Keratinocyte (primary cell): Measurements from ENCODE around the gene CD37. TPM values are rescaled to one million over a fixed set of nuclear protein-coding genes. Genes with fewer than 3 reads are reported as not detected.

Experiments used
- DNase-seq: peaks from one replicate; pipeline ENCODE4 v3.0.0-alpha.2; 2011; ENCODE audit warnings: low read depth, missing footprints, low spot score
- FAIRE-seq: peaks from 2 replicates; lab custom pipeline; 2011; peaks lifted over from hg19 to GRCh38; lab: Jason Lieb, UNC
- H2AFZ ChIP-seq: 2 replicates; pipeline ENCODE4 v1.6.0; 2012; ENCODE audit warnings: low read length, control low read depth, inconsistent platforms; ENCODE audit not compliant: control insufficient read depth
- H3K27ac ChIP-seq: 2 replicates; pipeline ENCODE4 v1.5.1; 2011; ENCODE audit warnings: low read length; ENCODE audit not compliant: control insufficient read depth, insufficient read depth
- H3K27me3 ChIP-seq: 3 replicates; pipeline ENCODE4 v1.6.0; 2011; ENCODE audit warnings: low read length; ENCODE audit not compliant: control insufficient read depth, insufficient read depth; ENCODE audit errors: extremely low read depth
- H3K36me3 ChIP-seq, 2 experiments: 2 replicates in 1 of 2; 3 replicates in 1 of 2; pipeline ENCODE4 v1.5.1; 2011; ENCODE audit warnings: low read length in 2 of 2, mild to moderate bottlenecking in 1 of 2; ENCODE audit not compliant: control insufficient read depth in 2 of 2, insufficient read depth in 2 of 2; ENCODE audit errors: extremely low read depth in 1 of 2
- H3K4me1 ChIP-seq: 3 replicates; pipeline ENCODE4 v1.5.1; 2011; ENCODE audit warnings: low read length; ENCODE audit not compliant: control insufficient read depth, insufficient read depth; ENCODE audit errors: extremely low read depth
- H3K4me2 ChIP-seq: 3 replicates; pipeline ENCODE4 v1.6.0; 2011; ENCODE audit warnings: low read depth, low read length; ENCODE audit not compliant: control insufficient read depth, insufficient read depth; ENCODE audit errors: extremely low read depth
- H3K4me3 ChIP-seq, 3 experiments: fragments of 200-600 bp in 1 of 3; sonication (generic) in 1 of 3; 2 replicates in 2 of 3; 3 replicates in 1 of 3; pipeline ENCODE4 v1.5.1; 2011 to 2016; ENCODE audit warnings: low read length in 3 of 3, mild to moderate bottlenecking in 3 of 3, control low read depth in 2 of 3, inconsistent platforms in 1 of 3, low read depth in 1 of 3, mixed read lengths in 1 of 3, mixed run types in 1 of 3, moderate library complexity in 1 of 3; ENCODE audit not compliant: control insufficient read depth in 2 of 3, insufficient read depth in 2 of 3; ENCODE audit errors: extremely low read depth in 1 of 3
- H3K79me2 ChIP-seq: 2 replicates; pipeline ENCODE4 v1.6.0; 2012; ENCODE audit warnings: low read length; ENCODE audit not compliant: control insufficient read depth, insufficient read depth
- H3K9ac ChIP-seq: 3 replicates; pipeline ENCODE4 v1.6.0; 2011; ENCODE audit warnings: low read length; ENCODE audit not compliant: control insufficient read depth, insufficient read depth; ENCODE audit errors: extremely low read depth
- H3K9me1 ChIP-seq: 3 replicates; pipeline ENCODE4 v1.6.0; 2011; ENCODE audit warnings: low read length; ENCODE audit not compliant: control insufficient read depth, insufficient read depth; ENCODE audit errors: extremely low read depth
- H3K9me3 ChIP-seq: 2 replicates; pipeline ENCODE4 v1.5.1; 2012; ENCODE audit warnings: low read depth, low read length; ENCODE audit not compliant: control insufficient read depth
- H4K20me1 ChIP-seq: 3 replicates; pipeline ENCODE4 v1.6.0; 2011; ENCODE audit warnings: low read length; ENCODE audit not compliant: control insufficient read depth, insufficient read depth; ENCODE audit errors: extremely low read depth
- CTCF ChIP-seq, 3 experiments: IDR thresholded peaks in 1 of 3; conservative IDR thresholded peaks in 1 of 3; optimal IDR thresholded peaks in 1 of 3; 2 replicates in 2 of 3; 3 replicates in 1 of 3; pipeline versions ENCODE3 to v1.5.1; 2011; ENCODE audit warnings: low read length in 3 of 3, mild to moderate bottlenecking in 3 of 3, moderate library complexity in 2 of 3, control low read depth in 1 of 3, inconsistent platforms in 1 of 3; ENCODE audit not compliant: insufficient read depth in 2 of 3; ENCODE audit errors: extremely low read depth in 1 of 3
- EZH2 ChIP-seq: IDR thresholded peaks from one replicate; pipeline ENCODE4 v1.6.1; 2012; ENCODE audit warnings: inconsistent platforms, mild to moderate bottlenecking, low read length, moderate library complexity
- dilution Hi-C: fragments of 300-500 bp; cut with MboI; formaldehyde crosslinking; loops from one replicate; pipeline ENCODE4 v1.7.0; 2020; ENCODE audit warnings: low sequenced_read_pairs; ENCODE audit not compliant: extremely low pct_ligation_motif_present
- polyA plus RNA-seq, 5 experiments: library from polyadenylated mRNA; depleted of rRNA in 3 of 5; stranded (reverse) in 3 of 5; stranded (forward) in 1 of 5; unstranded in 1 of 5; fragments of >200 nt; gene quantifications; 1 replicate in 1 of 5; 2 replicates in 3 of 5; 3 replicates in 1 of 5; pipeline versions ENCODE4 v1.2.1 to v1.2.3, GENCODE V29; 2011 to 2012; ENCODE audit warnings: missing spikeins in 2 of 5, low read depth in 1 of 5, low replicate concordance in 1 of 5

Gene CD37
- polyA plus RNA-seq, 1 donor (not counting 4 experiments of a cell fraction or from before 2014, with no cell fraction given) = not detected

GRCh38 chr19:49383599-49383998, 48.4 kb downstream of the CD37 start:
- H3K9me3 ChIP-seq = no peaks in the 10 kb centered on the region
- H3K4me2 ChIP-seq = no peak overlapping the region
- no peaks in the 10 kb centered on the region for H3K4me1 ChIP-seq
- no peak overlapping the region for H2AFZ ChIP-seq
- no peaks in the 10 kb centered on the region for H3K27me3 ChIP-seq
- no peaks in the 10 kb centered on the region for H4K20me1 ChIP-seq
- no peak overlapping the region for H3K9ac ChIP-seq
- no peaks in the 10 kb centered on the region for H3K36me3 ChIP-seq
- no peak overlapping the region for H3K4me3 ChIP-seq
- TF ChIP-seq CTCF (optimal IDR thresholded peaks at IDR 0.05 in 1 of 3, IDR thresholded peaks at IDR 0.05 in 1 of 3, conservative IDR thresholded peaks at IDR 0.05 in 1 of 3; ENCODE audit: extremely low read depth in 1 of 3, insufficient read depth in 2 of 3, low read length in 3 of 3) (no peak), EZH2 (no peak)
- DNase-seq = no peak
- H3K27ac ChIP-seq = no peak overlapping the region
- dilution Hi-C loops = no loop called here
- no peak for FAIRE-seq
- H3K9me1 ChIP-seq = no peaks in the 10 kb centered on the region
- H3K79me2 ChIP-seq = no peaks in the 10 kb centered on the region

- Histone ChIP-seq H3K36me3 (no peaks in the 10 kb centered on the region), H3K27me3 (peaks cover 11% of the 10 kb centered on the region), H3K9ac (no peak within 1 kb of the TSS), H4K20me1 (no peaks in the 10 kb centered on the region), H3K4me2 (no peak within 1 kb of the TSS), H3K4me3 (no peak within 1 kb of the TSS), H3K9me3 (no peaks in the 10 kb centered on the region), H3K79me2 (no peaks in the 10 kb centered on the region), H3K9me1 (no peaks in the 10 kb centered on the region), H2AFZ (no peak within 1 kb of the TSS), H3K27ac (no peak within 1 kb of the TSS), H3K4me1 (no peaks in the 10 kb centered on the region)
- FAIRE-seq (no peak), DNase-seq (no peak)
- dilution Hi-C loops = no loop called here
- no peak for TF ChIP-seq CTCF (optimal IDR thresholded peaks at IDR 0.05 in 1 of 3, IDR thresholded peaks at IDR 0.05 in 1 of 3, conservative IDR thresholded peaks at IDR 0.05 in 1 of 3; ENCODE audit: extremely low read depth in 1 of 3, insufficient read depth in 2 of 3, low read length in 3 of 3)
- TF ChIP-seq EZH2 = no peak
Observed at GRCh38 chr19:49387936-49388372, 52.7 kb downstream of the CD37 start, which contains the start of gene KASH5. Gene KASH5 (plus strand): TSS chr19:49388249. CDS start chr19:49390884, 2,635 bp downstream.
